ENCODE results near the gene NR2F1. TPM values are rescaled to one million over a fixed set of nuclear protein-coding genes. Genes with fewer than 3 reads are reported as not detected.

Gene NR2F1
- total RNA-seq, 2 donors from 2014 or later, result 16.9 to 33.0 TPM

DNA sequence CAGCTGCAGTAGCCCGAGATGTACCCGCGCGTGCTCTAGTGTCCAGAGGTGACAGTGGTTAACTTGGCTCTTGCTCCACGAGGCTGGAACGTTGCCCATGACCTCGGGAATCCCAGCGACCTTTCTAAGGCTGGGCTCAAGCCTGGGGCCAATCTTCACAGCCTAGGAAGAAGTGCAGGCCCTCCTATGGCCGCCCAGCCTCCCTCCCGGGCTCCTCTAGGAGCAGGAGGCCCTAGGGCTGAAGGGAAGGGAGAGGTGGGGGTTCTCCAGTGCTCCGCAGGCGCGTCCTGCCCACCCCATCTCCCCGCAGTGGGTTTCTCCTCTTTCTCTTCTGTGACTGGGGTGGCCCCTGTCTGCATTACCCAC, 13.3 kb downstream of the NR2F1 start:
- intact Hi-C loops (cut with DNase I), result loop anchor here (10.0 kb wide), 1 partner anchor 189 kb away; no protein-coding TSS in a partner anchor
- no peaks in the 10 kb centered on the region for H3K36me3 ChIP-seq (replicated peaks in 1 of 2; ENCODE audit: insufficient read depth in 1 of 2, low read depth in 2 of 2)
- TF ChIP-seq, protein P1, sequence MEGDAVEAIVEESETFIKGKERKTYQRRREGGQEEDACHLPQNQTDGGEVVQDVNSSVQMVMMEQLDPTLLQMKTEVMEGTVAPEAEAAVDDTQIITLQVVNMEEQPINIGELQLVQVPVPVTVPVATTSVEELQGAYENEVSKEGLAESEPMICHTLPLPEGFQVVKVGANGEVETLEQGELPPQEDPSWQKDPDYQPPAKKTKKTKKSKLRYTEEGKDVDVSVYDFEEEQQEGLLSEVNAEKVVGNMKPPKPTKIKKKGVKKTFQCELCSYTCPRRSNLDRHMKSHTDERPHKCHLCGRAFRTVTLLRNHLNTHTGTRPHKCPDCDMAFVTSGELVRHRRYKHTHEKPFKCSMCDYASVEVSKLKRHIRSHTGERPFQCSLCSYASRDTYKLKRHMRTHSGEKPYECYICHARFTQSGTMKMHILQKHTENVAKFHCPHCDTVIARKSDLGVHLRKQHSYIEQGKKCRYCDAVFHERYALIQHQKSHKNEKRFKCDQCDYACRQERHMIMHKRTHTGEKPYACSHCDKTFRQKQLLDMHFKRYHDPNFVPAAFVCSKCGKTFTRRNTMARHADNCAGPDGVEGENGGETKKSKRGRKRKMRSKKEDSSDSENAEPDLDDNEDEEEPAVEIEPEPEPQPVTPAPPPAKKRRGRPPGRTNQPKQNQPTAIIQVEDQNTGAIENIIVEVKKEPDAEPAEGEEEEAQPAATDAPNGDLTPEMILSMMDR (IDR thresholded peaks at IDR 0.05), result no peak
- no peak for TF ChIP-seq POLR2A (IDR thresholded peaks at IDR 0.05)
- H3K4me1 ChIP-seq, result peaks cover 5% of the 10 kb centered on the region
- no peak overlapping the region for H3K4me3 ChIP-seq
- no peak for ATAC-seq
- no peak overlapping the region for H3K27ac ChIP-seq
- no peak for DNase-seq
- H3K9me3 ChIP-seq, result no peaks in the 10 kb centered on the region
- peaks cover 0 to 15% of the 10 kb centered on the region in 2 donors for H3K27me3 ChIP-seq
- 47 to 51% methylated on average over 14 of the region's 14 CpGs for WGBS, 2 donors

DNA sequence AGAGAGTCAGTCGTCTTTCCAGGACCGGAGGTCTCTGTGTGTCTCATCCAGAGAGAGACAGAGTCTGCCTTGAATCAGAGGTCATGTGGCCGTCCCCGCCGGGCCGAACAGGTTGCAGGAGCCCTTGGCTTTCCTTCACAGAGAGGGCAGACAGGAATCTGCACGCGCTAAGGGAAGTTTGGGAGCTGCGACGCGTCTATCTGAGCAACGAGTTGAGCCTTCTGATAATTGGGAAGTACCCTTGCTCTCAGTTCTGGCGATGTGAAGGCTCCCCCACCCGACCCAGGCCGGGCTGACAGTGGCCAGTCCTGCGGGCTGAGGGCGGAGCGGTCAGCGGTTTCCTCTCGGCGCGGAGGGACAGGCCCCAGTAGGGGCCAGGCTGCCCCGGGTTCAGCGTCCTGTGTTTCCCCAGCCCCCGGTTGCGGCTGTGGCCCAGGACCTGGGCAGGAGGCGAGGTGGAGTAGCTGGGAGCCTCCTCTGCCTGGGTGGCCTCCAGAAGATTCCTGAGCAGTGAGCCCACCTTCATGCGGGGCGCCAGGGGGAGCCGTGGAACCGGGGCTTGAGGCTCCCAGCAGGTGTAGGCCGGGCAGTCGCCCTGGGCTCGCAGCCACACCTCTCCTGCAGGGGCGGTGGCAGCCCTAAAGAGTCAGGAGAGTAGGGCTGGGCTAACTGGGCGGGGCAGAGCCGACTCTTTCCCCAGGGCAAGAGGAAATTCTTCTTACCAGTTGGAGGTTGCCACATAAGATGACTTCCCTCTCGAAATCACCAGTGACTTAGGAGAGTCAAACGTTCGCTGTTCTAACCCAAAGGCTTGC, 13.9 kb downstream of the NR2F1 start:
- Histone ChIP-seq H3K27me3 (peaks cover 0 to 21% of the 10 kb centered on the region in 2 donors), H3K4me1 (peaks cover 5% of the 10 kb centered on the region), H3K4me3 (no peak overlapping the region), H3K27ac (no peak overlapping the region), H3K36me3 (replicated peaks in 1 of 2; ENCODE audit: insufficient read depth in 1 of 2, low read depth in 2 of 2) (no peaks in the 10 kb centered on the region), H3K9me3 (no peaks in the 10 kb centered on the region)
- DNase-seq, result no peak
- ATAC-seq, result no peak
- intact Hi-C loops (cut with DNase I), result loop anchor here (10.0 kb wide), 1 partner anchor 188 kb away; no protein-coding TSS in a partner anchor
- TF ChIP-seq, protein P1 (IDR thresholded peaks at IDR 0.05), result no peak
- TF ChIP-seq POLR2A (IDR thresholded peaks at IDR 0.05), result no peak
- 43 to 61% methylated on average over 8 to 40 of the region's 40 CpGs for WGBS, 2 donors

GRCh38 chr5:93598091-93599000, 15.3 kb downstream of the NR2F1 start:
- DNase-seq, result no peak
- intact Hi-C loops (cut with DNase I), result loop anchor here (10.0 kb wide), 1 partner anchor 186 kb away; no protein-coding TSS in a partner anchor
- Histone ChIP-seq H3K36me3 (replicated peaks in 1 of 2; ENCODE audit: insufficient read depth in 1 of 2, low read depth in 2 of 2) (no peaks in the 10 kb centered on the region), H3K27me3 (peaks cover 0 to 34% of the 10 kb centered on the region in 2 donors), H3K9me3 (no peaks in the 10 kb centered on the region), H3K4me1 (peaks cover 5% of the 10 kb centered on the region), H3K27ac (no peak overlapping the region), H3K4me3 (no peak overlapping the region)
- WGBS, 2 donors, result 32 to 40% methylated on average over 25 to 28 of the region's 28 CpGs
- TF ChIP-seq, protein P1 (IDR thresholded peaks at IDR 0.05), result no peak
- no peak for TF ChIP-seq POLR2A (IDR thresholded peaks at IDR 0.05)
- no peak for ATAC-seq

DNA sequence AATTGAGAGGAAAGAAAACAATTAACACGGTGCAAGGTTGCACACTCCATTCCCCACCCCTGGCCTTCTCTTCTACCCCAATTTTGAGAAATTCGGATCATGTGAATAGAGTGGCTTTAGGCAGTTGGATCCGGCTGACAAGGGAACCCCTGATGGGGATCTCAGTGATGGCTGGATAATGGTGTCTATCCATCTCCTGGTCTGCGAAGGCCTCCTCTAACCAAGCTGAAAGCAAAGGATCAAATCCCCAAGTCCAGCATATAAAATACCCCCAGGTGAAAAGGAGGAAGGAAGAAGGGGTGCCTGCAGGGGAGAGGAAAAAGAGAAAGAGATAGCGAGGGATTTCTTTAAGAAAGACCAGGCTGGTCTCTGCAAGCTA, 16.0 kb downstream of the NR2F1 start:
- intact Hi-C loops (cut with DNase I), result loop anchor here (10.0 kb wide), 1 partner anchor 186 kb away; no protein-coding TSS in a partner anchor
- H3K27ac ChIP-seq, result no peak overlapping the region

More for the DNA sequence above, 16.0 kb downstream of the NR2F1 start:
- 35 to 36% methylated on average over 5 of the region's 5 CpGs for WGBS, 2 donors
- Histone ChIP-seq H3K4me3 (no peak overlapping the region), H3K9me3 (no peaks in the 10 kb centered on the region), H3K4me1 (peaks cover 6% of the 10 kb centered on the region), H3K27me3 (peaks cover 0 to 40% of the 10 kb centered on the region in 2 donors), H3K36me3 (replicated peaks in 1 of 2; ENCODE audit: insufficient read depth in 1 of 2, low read depth in 2 of 2) (no peaks in the 10 kb centered on the region)
- no peak for ATAC-seq
- DNase-seq, result no peak
- TF ChIP-seq POLR2A (IDR thresholded peaks at IDR 0.05), result no peak
- TF ChIP-seq, protein P1 (IDR thresholded peaks at IDR 0.05), result no peak
